Measurements from ENCODE around the gene GPR183. TPM values are rescaled to one million over a fixed set of nuclear protein-coding genes. Genes with fewer than 3 reads are reported as not detected.

GPR183 gene
- total RNA-seq, 1 donor from 2014 or later: not detected

DNA sequence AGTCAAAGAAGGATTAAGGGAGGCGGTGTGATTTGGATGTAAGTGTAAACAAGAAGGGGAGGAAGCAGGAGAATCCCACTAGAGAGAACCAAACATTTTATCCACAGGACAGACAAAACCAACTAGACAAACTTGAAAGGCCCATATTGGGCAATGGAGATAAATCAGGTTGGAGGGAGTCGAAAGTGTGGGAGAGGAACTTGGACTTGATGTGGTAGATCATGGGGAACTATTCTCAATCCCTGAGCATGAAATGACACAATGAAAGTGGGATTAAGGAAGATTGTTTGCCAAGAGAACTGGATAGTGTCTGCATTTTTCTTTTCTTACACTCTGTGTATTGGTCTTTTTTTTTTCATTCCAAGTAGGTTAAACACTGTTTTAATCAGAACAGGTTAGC is 17.9 kb downstream of the GPR183 start:
- no peaks in the 10 kb centered on the region for H3K9me3 Mint-ChIP-seq (ENCODE audit: low read depth)
- H3K27me3 Mint-ChIP-seq: no peaks in the 10 kb centered on the region
- H3K4me1 Mint-ChIP-seq (ENCODE audit: low read depth): no peaks in the 10 kb centered on the region
- no peak overlapping the region for H3K4me3 Mint-ChIP-seq (ENCODE audit: low read depth)
- DNase-seq (ENCODE audit: low spot score, unreplicated experiment): no peak
- peak overlapping the region; percentile 38 for H3K27ac Mint-ChIP-seq
- TF ChIP-seq, protein P1, sequence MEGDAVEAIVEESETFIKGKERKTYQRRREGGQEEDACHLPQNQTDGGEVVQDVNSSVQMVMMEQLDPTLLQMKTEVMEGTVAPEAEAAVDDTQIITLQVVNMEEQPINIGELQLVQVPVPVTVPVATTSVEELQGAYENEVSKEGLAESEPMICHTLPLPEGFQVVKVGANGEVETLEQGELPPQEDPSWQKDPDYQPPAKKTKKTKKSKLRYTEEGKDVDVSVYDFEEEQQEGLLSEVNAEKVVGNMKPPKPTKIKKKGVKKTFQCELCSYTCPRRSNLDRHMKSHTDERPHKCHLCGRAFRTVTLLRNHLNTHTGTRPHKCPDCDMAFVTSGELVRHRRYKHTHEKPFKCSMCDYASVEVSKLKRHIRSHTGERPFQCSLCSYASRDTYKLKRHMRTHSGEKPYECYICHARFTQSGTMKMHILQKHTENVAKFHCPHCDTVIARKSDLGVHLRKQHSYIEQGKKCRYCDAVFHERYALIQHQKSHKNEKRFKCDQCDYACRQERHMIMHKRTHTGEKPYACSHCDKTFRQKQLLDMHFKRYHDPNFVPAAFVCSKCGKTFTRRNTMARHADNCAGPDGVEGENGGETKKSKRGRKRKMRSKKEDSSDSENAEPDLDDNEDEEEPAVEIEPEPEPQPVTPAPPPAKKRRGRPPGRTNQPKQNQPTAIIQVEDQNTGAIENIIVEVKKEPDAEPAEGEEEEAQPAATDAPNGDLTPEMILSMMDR (IDR thresholded peaks at IDR 0.05; ENCODE audit: unreplicated experiment): no peak
- peaks cover 7% of the 10 kb centered on the region for H3K36me3 Mint-ChIP-seq (ENCODE audit: insufficient read depth)

DNA sequence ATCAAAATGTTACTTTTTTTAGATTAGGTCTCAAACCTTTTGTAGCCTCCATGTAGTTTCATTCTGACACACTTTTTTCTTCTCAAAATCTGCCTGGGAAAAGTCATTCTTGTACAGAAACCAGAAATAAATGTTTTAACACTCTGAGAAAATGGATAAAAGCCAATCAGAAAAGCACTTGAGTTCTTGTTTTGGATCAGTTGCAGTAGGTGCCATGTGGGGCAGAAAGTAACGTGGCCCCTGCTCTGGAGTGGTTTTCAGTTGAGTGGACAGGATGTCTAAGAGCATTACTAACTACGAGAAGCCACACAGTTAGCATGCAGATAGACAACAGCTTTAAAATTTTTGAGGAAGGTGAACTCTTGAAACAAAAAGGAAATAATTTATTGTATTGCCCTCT is 19.1 kb downstream of the GPR183 start:
- Mint-ChIP-seq H3K27ac (no peak overlapping the region), H3K4me1 (ENCODE audit: low read depth) (no peaks in the 10 kb centered on the region), H3K4me3 (ENCODE audit: low read depth) (no peak overlapping the region), H3K27me3 (no peaks in the 10 kb centered on the region), H3K9me3 (ENCODE audit: low read depth) (no peaks in the 10 kb centered on the region), H3K36me3 (ENCODE audit: insufficient read depth) (peaks cover 7% of the 10 kb centered on the region)
- TF ChIP-seq, protein P1 (IDR thresholded peaks at IDR 0.05; ENCODE audit: unreplicated experiment): no peak
- DNase-seq (ENCODE audit: low spot score, unreplicated experiment): no peak

DNA sequence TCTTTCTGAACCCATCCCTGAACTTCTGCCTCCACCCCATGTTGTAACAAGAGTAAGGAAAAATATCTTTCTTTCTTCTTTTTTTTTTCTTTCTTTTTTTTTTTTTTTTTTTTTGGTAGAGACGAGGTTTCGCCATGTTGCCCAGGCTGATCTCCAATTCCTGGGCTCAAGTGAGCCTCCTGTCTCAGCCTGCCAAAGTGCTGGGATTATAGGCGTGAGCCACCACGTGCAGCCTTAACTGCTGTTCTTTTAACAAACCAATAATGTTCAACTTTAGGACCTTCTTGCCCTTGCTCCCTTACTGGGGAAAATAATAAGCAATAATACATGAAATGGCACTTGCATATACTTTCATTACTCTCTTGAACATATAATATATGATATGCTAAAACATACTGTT is 19.6 kb downstream of the GPR183 start:
- Mint-ChIP-seq H3K4me1 (ENCODE audit: low read depth) (no peaks in the 10 kb centered on the region), H3K4me3 (ENCODE audit: low read depth) (no peak overlapping the region), H3K27me3 (no peaks in the 10 kb centered on the region), H3K36me3 (ENCODE audit: insufficient read depth) (peaks cover 7% of the 10 kb centered on the region), H3K27ac (no peak overlapping the region), H3K9me3 (ENCODE audit: low read depth) (no peaks in the 10 kb centered on the region)
- TF ChIP-seq, protein P1 (IDR thresholded peaks at IDR 0.05; ENCODE audit: unreplicated experiment): no peak
- no peak for DNase-seq (ENCODE audit: low spot score, unreplicated experiment)

DNA sequence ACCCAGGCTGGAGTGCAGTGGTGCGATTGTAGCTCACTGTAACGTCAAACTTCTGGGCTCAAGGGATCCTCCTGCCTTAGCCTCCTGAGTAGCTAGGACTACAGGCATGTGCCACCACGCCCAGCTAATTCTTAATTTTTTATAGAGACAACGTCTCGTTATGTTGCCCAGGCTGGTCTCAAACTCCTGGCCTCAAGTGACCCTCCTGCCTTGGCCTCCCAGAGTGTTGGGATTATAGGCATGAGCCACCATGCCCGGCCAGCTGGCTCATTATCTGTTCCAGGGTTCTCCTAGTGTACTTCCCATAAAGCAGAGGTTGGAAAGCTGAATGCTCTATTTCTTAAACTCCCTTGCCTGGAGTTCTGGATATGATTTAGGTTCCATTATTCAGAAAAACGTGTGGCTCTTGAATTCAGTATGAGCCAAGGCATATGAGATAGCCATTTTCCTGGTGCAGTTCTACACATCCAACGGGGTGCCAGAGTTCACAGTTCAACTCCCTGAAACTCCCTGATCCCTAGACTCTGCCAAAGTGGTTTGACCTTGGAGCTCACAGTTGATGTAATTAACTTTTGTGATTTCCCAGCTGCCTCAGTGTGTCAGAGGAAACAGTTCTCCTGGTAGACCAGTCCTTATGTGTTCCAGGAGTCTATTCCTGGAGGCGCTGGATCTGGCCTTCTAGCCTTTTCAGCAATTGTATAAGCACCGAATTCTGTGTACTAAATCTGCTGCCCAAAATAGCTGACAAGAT is 21.6 kb downstream of the GPR183 start:
- Mint-ChIP-seq H3K9me3 (ENCODE audit: low read depth) (no peaks in the 10 kb centered on the region), H3K36me3 (ENCODE audit: insufficient read depth) (peaks cover 7% of the 10 kb centered on the region), H3K4me1 (ENCODE audit: low read depth) (peaks cover 2% of the 10 kb centered on the region), H3K4me3 (ENCODE audit: low read depth) (no peak overlapping the region), H3K27ac (no peak overlapping the region), H3K27me3 (no peaks in the 10 kb centered on the region)
- TF ChIP-seq, protein P1 (IDR thresholded peaks at IDR 0.05; ENCODE audit: unreplicated experiment): no peak
- no peak for DNase-seq (ENCODE audit: low spot score, unreplicated experiment)

DNA sequence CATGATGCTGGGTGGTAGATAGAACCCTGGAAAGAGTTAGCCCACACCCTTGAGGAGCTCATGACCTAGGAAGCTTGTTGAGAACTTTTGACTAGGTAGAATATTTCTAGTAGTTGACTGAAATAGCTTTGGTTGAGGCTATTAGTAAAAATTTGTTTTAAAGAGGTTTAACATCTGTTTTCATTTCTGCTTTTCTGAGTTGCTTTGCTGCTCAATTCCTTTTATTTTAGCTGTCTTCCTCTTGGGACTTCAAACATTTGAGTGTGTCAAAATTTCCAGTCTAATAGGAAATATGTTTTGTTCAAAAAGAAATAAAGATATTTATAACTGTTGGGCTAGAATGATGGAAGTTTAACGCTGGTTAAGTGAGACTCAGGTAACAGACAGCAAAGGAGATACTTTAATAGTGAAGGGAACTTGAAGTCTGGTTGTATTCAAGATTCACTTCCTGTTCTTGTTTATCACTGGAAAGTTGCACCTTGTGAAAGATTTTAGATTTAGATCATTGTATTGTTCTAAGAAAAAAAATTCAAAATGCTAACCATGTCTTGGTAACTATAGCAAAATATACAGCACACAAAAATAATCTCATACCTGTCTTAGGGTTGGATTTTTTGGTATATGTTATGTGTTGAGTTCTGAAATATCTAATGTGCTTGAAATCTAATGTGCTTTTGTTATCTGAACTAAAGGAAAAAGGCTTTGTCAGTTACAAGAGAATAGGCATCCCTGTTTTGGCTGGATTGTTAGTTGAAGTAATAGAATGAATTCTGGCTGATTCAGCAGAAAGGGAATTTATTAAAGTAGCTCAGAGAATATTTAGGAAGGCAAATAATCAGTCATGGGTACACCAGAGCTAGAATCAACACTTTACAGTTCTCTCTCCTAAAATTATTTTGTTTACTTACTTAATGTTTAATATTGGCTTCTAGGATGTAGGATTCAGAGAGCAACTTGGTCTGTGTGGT is 24.7 kb downstream of the GPR183 start:
- Mint-ChIP-seq H3K4me3 (ENCODE audit: low read depth) (no peak overlapping the region), H3K27ac (no peak overlapping the region), H3K9me3 (ENCODE audit: low read depth) (no peaks in the 10 kb centered on the region), H3K36me3 (ENCODE audit: insufficient read depth) (peaks cover 7% of the 10 kb centered on the region), H3K4me1 (ENCODE audit: low read depth) (peaks cover 6% of the 10 kb centered on the region), H3K27me3 (no peaks in the 10 kb centered on the region)
- TF ChIP-seq, protein P1 (IDR thresholded peaks at IDR 0.05; ENCODE audit: unreplicated experiment): no peak
- DNase-seq (ENCODE audit: low spot score, unreplicated experiment): no peak

Measured in progenitor cell of endocrine pancreas (in vitro differentiated cells).